Body of pancreas (tissue), 4 donors: Measurements from ENCODE around the gene TTC24.
A peak's percentile ranks its signal among the peaks of the same experiment; 100 is the strongest.

Experiments
- POLR2A ChIP-seq, 3 donors: fragments of 450-650 bp; IDR thresholded peaks; one replicate each; pipeline ENCODE4 v1.6.1; 2016; ENCODE audit warnings: antibody characterized with exemption in 3 of 3, mild to moderate bottlenecking in 2 of 3
- TF ChIP-seq, protein P1 (sequence below), 7 experiments: fragments of 450-650 bp in 4 of 7; fragments of 200-600 bp in 3 of 7; sonication (generic) in 3 of 7; IDR thresholded peaks; one replicate each; pipeline ENCODE4 v1.5.1; 2016 to 2019; ENCODE audit warnings: antibody characterized with exemption in 7 of 7

DNA sequence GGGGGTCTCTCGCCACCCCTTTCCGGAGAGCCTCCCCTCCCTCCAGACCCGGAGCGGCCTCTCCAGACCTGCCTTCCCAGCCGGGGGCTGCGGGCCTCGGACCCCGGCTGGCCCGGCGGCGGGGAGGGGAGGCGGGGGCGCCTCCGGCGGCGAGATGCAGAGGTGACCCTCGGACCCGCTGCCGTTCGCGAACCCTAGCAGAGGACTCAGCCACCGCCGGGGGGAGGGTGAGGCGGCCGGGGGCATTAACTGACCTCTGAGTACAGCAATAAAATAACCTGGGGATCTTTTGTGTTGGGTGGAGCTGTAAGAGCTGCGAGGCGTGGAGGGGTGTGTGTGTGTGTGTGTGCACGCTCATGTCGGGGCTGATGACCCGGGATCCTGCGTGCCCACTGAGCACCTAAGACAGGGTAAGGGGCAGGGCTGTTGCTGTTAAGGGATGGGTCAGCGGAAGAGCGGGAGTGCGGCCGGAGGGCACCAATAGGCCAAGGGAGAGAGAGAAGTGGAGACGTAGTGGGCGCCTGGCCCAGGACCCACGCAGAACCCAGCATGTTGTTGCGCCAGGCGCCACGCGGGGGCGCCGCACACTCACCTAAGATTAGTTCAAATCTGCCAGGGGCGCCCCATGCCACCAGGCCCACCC, 46.0 kb downstream of the TTC24 start:
- TF ChIP-seq, protein P1, sequence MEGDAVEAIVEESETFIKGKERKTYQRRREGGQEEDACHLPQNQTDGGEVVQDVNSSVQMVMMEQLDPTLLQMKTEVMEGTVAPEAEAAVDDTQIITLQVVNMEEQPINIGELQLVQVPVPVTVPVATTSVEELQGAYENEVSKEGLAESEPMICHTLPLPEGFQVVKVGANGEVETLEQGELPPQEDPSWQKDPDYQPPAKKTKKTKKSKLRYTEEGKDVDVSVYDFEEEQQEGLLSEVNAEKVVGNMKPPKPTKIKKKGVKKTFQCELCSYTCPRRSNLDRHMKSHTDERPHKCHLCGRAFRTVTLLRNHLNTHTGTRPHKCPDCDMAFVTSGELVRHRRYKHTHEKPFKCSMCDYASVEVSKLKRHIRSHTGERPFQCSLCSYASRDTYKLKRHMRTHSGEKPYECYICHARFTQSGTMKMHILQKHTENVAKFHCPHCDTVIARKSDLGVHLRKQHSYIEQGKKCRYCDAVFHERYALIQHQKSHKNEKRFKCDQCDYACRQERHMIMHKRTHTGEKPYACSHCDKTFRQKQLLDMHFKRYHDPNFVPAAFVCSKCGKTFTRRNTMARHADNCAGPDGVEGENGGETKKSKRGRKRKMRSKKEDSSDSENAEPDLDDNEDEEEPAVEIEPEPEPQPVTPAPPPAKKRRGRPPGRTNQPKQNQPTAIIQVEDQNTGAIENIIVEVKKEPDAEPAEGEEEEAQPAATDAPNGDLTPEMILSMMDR (IDR thresholded peaks at IDR 0.05), result peak in 6 of 7 experiments; percentile 59 to 80 (median 76)
- no peak for TF ChIP-seq POLR2A (IDR thresholded peaks at IDR 0.05)
